H1 (cell line): ENCODE measurements around the gene LY6G6D. TPM values are rescaled to one million over a fixed set of nuclear protein-coding genes. Genes with fewer than 3 reads are reported as not detected.

Experiments
- CTCF ChIA-PET: fragments of 300-600 bp; sonication (Branson Sonifier 250); formaldehyde crosslinking; loops from one replicate; lab custom pipeline; 2021; ENCODE audit not compliant: partially characterized antibody; lab: Charles Lee
- POLR2A ChIA-PET: fragments of 300-600 bp; sonication (Branson Sonifier 250); formaldehyde crosslinking; loops from one replicate; lab custom pipeline; 2021; ENCODE audit warnings: inconsistent platforms; ENCODE audit not compliant: partially characterized antibody; lab: Charles Lee
- DNase-seq, 2 experiments: peaks; one replicate each; pipeline versions ENCODE4 v3.0.0 to v3.0.0-alpha.2; 2010 to 2022; ENCODE audit warnings: low spot score in 2 of 2, low read depth in 1 of 2, mixed read lengths in 1 of 2
- FAIRE-seq: peaks from 2 replicates; lab custom pipeline; 2011; peaks lifted over from hg19 to GRCh38; lab: Jason Lieb, UNC
- H2AFZ ChIP-seq: 2 replicates; pipeline ENCODE4 v1.8.1; 2012; ENCODE audit warnings: low read length, inconsistent platforms
- H2AK5ac ChIP-seq: 2 replicates; pipeline ENCODE4 v1.6.1; 2013; ENCODE audit warnings: low read depth, low read length
- H2BK120ac ChIP-seq: replicated peaks from 2 replicates; pipeline ENCODE3; 2013; ENCODE audit warnings: low read depth, low read length, inconsistent platforms
- H2BK12ac ChIP-seq: 2 replicates; pipeline ENCODE4 v1.6.1; 2013; ENCODE audit warnings: low read depth, low read length
- H2BK15ac ChIP-seq: 2 replicates; pipeline ENCODE4 v1.6.1; 2013; ENCODE audit warnings: low read length
- H2BK20ac ChIP-seq: 2 replicates; pipeline ENCODE4 v1.6.1; 2013; ENCODE audit warnings: low read length
- H2BK5ac ChIP-seq: 2 replicates; pipeline ENCODE4 v1.6.1; 2013; ENCODE audit warnings: low read depth, low read length
- H3K14ac ChIP-seq: 2 replicates; pipeline ENCODE4 v1.6.1; 2013; ENCODE audit warnings: inconsistent platforms; ENCODE audit not compliant: insufficient read length
- H3K18ac ChIP-seq: 2 replicates; pipeline ENCODE4 v1.6.1; 2013; ENCODE audit warnings: low read length; ENCODE audit errors: extremely low read depth
- H3K23ac ChIP-seq: 2 replicates; pipeline ENCODE4 v1.6.1; 2013; ENCODE audit warnings: inconsistent platforms; ENCODE audit not compliant: insufficient read length
- H3K23me2 ChIP-seq: 2 replicates; pipeline ENCODE4 v1.6.1; 2013; ENCODE audit warnings: low read depth, low read length
- H3K27ac ChIP-seq: 2 replicates; pipeline ENCODE4 v1.6.1; 2011; ENCODE audit warnings: low read depth, low read length, inconsistent platforms
- H3K27me3 ChIP-seq, 4 experiments: replicated peaks in 1 of 4; 1 replicate in 1 of 4; 2 replicates in 3 of 4; pipeline versions ENCODE4 v1.6.1 to v1.8.1; 2011 to 2013; ENCODE audit warnings: low read length in 3 of 4, mild to moderate bottlenecking in 3 of 4, inconsistent platforms in 2 of 4, mixed read lengths in 2 of 4, moderate library complexity in 1 of 4; ENCODE audit not compliant: control insufficient read depth in 3 of 4, insufficient read depth in 3 of 4; ENCODE audit errors: extremely low read depth in 1 of 4
- H3K36me3 ChIP-seq, 4 experiments: 2 replicates each; pipeline versions ENCODE4 v1.6.1 to v1.8.1; 2011 to 2013; ENCODE audit warnings: mild to moderate bottlenecking in 4 of 4, low read length in 3 of 4, moderate library complexity in 2 of 4, control low read depth in 1 of 4, inconsistent platforms in 1 of 4; ENCODE audit not compliant: insufficient read depth in 4 of 4, control insufficient read depth in 2 of 4
- H3K4ac ChIP-seq: replicated peaks from 2 replicates; pipeline ENCODE3; 2013; ENCODE audit warnings: low read length, low read depth, mixed read lengths, inconsistent platforms; ENCODE audit not compliant: insufficient read length
- H3K4me1 ChIP-seq, 4 experiments: replicated peaks in 1 of 4; 1 replicate in 1 of 4; 2 replicates in 3 of 4; pipeline versions ENCODE4 v1.6.1 to v1.8.1; 2011 to 2013; ENCODE audit warnings: low read length in 3 of 4, inconsistent platforms in 2 of 4, mixed read lengths in 1 of 4; ENCODE audit not compliant: insufficient read depth in 4 of 4, control insufficient read depth in 3 of 4
- H3K4me2 ChIP-seq, 2 experiments: 2 replicates each; pipeline versions ENCODE4 v1.6.1 to v1.8.1; 2011 to 2013; ENCODE audit warnings: low read depth in 2 of 2, low read length in 2 of 2, control low read depth in 1 of 2, inconsistent platforms in 1 of 2, mild to moderate bottlenecking in 1 of 2; ENCODE audit not compliant: insufficient read depth in 1 of 2
- H3K4me3 ChIP-seq, 4 experiments: fragments of 200-600, 300-600 bp in 1 of 4; sonication (generic), shearing (Covaris generic), sonication (Bioruptor Twin) in 1 of 4; 2 replicates each; pipeline versions ENCODE4 v1.5.1 to v1.8.1; 2011 to 2016; ENCODE audit warnings: low read length in 4 of 4, low read depth in 3 of 4, control low read depth in 2 of 4, inconsistent platforms in 2 of 4, mild to moderate bottlenecking in 2 of 4, mixed read lengths in 1 of 4, moderate library complexity in 1 of 4; ENCODE audit not compliant: insufficient read depth in 2 of 4; ENCODE audit errors: extremely low read depth in 1 of 4
- H3K56ac ChIP-seq: replicated peaks from 2 replicates; pipeline ENCODE3; 2013; ENCODE audit warnings: low read depth, mild to moderate bottlenecking, mixed read lengths, low read length, inconsistent platforms; ENCODE audit not compliant: insufficient read length
- H3K79me1 ChIP-seq: 2 replicates; pipeline ENCODE4 v1.6.1; 2013; ENCODE audit warnings: low read depth, low read length, control low read depth
- H3K79me2 ChIP-seq, 2 experiments: 2 replicates each; pipeline versions ENCODE4 v1.6.1 to v1.8.1; 2012 to 2013; ENCODE audit warnings: low read length in 2 of 2, mild to moderate bottlenecking in 2 of 2, inconsistent platforms in 1 of 2; ENCODE audit not compliant: insufficient read depth in 2 of 2, control insufficient read depth in 1 of 2
- H3K9ac ChIP-seq, 4 experiments: replicated peaks in 1 of 4; 1 replicate in 1 of 4; 2 replicates in 3 of 4; pipeline versions ENCODE4 v1.6.1 to v1.8.1; 2011 to 2013; ENCODE audit warnings: low read depth in 3 of 4, low read length in 3 of 4, control low read depth in 2 of 4, mild to moderate bottlenecking in 2 of 4, moderate library complexity in 2 of 4, inconsistent platforms in 1 of 4; ENCODE audit errors: extremely low read depth in 1 of 4
- H3K9me3 ChIP-seq, 2 experiments: 2 replicates each; pipeline versions ENCODE4 v1.6.1 to v1.8.1; 2012 to 2013; ENCODE audit warnings: mild to moderate bottlenecking in 2 of 2, moderate library complexity in 2 of 2, control low read depth in 1 of 2, inconsistent platforms in 1 of 2, low read depth in 1 of 2, low read length in 1 of 2, mixed read lengths in 1 of 2; ENCODE audit not compliant: insufficient read depth in 2 of 2
- H4K20me1 ChIP-seq, 2 experiments: replicated peaks in 1 of 2; 2 replicates each; pipeline versions ENCODE3 to v1.8.1; 2011 to 2013; ENCODE audit warnings: inconsistent platforms in 2 of 2, low read length in 2 of 2, mild to moderate bottlenecking in 1 of 2; ENCODE audit not compliant: insufficient read depth in 2 of 2, control insufficient read depth in 1 of 2
- H4K5ac ChIP-seq: 2 replicates; pipeline ENCODE4 v1.6.1; 2013; ENCODE audit warnings: low read length, low read depth, mixed read lengths, inconsistent platforms; ENCODE audit not compliant: insufficient read length
- H4K8ac ChIP-seq: 2 replicates; pipeline ENCODE4 v1.8.0; 2013; ENCODE audit warnings: mild to moderate bottlenecking, moderate library complexity, low read length, inconsistent platforms; ENCODE audit not compliant: insufficient read depth; ENCODE audit errors: extremely low read depth
- H4K91ac ChIP-seq: replicated peaks from 2 replicates; pipeline ENCODE3; 2013; ENCODE audit warnings: low read length, mixed read lengths, inconsistent platforms; ENCODE audit not compliant: insufficient read length
- CTCF ChIP-seq, 3 experiments: IDR thresholded peaks; 1 replicate in 2 of 3; 2 replicates in 1 of 3; pipeline versions ENCODE4 v1.5.1 to v1.6.1; 2011; ENCODE audit warnings: low read length in 3 of 3, mild to moderate bottlenecking in 3 of 3, inconsistent platforms in 2 of 3, low read depth in 1 of 3, moderate library complexity in 1 of 3; ENCODE audit not compliant: insufficient read depth in 1 of 3; ENCODE audit errors: control extremely low read depth in 1 of 3
- E2F6 ChIP-seq: IDR thresholded peaks from 2 replicates; pipeline ENCODE4 v1.6.1; 2012; ENCODE audit warnings: inconsistent platforms
- RAD21 ChIP-seq, 2 experiments: IDR thresholded peaks in 1 of 2; conservative IDR thresholded peaks in 1 of 2; 2 replicates each; pipeline ENCODE4 v1.6.1; 2011; ENCODE audit warnings: low read depth in 2 of 2, low read length in 2 of 2, improper control_type of control experiment in 1 of 2, inconsistent platforms in 1 of 2, mild to moderate bottlenecking in 1 of 2, moderate library complexity in 1 of 2
- ZNF274 ChIP-seq: IDR thresholded peaks from 2 replicates; pipeline ENCODE4 v1.7.0; 2012; ENCODE audit warnings: low read length, borderline replicate concordance; ENCODE audit errors: extremely low read depth
- WGBS, 2 experiments: shearing (Covaris generic) in 1 of 2; methylation state at CpG; one replicate each; pipeline versions ENCODE4 v1.1.6 to v1.1.7; 2013 to 2015; ENCODE audit warnings: low lambda C conversion rate in 2 of 2, mixed read lengths in 2 of 2, inconsistent platforms in 1 of 2, low coverage in 1 of 2, missing lambda C conversion rate in 1 of 2; ENCODE audit not compliant: insufficient replicate concordance in 2 of 2, insufficient coverage in 1 of 2, insufficient read length in 1 of 2; ENCODE audit errors: extremely low coverage in 1 of 2, missing lambda C conversion rate in 1 of 2; 5-methylcytosine and 5-hydroxymethylcytosine counted together
- polyA plus RNA-seq, 7 experiments: library from polyadenylated mRNA; depleted of rRNA in 3 of 7; stranded (reverse) in 5 of 7; unstranded in 2 of 7; fragments of >200 nt in 5 of 7; fragments of 200-250 nt in 2 of 7; gene quantifications; 1 replicate in 5 of 7; 2 replicates in 1 of 7; 4 replicates in 1 of 7; pipeline versions ENCODE4 v1.2.1 to v1.2.3, GENCODE V29; 2011 to 2013; ENCODE audit warnings: missing spikeins in 2 of 7, mixed read lengths in 2 of 7
- total RNA-seq: library from RNA; stranded (reverse); fragmentation: NEBNext Ultra II Directional; extraction: Animal tissue kit (Norgen Biotek cat#: 25700); gene quantifications from 2 replicates; pipeline ENCODE4 v1.2.1, GENCODE V29; 2021

Gene LY6G6D
- total and polyA plus RNA-seq, 2 of the 8 experiments (the other 6 are each of a cell fraction or from before 2014, with no cell fraction given) = 1.8 TPM; not detected in 1

GRCh38 chr6:31737991-31738979 lies 23.1 kb downstream of the LY6G6D start:
- Histone ChIP-seq H4K91ac (peak overlapping the region; percentile 67), H3K36me3 (peaks cover 5 to 21% (median 8%) of the 10 kb centered on the region in 4 experiments; a peak in 7 of 8 replicates), H3K79me2 (peaks cover 0 to 26% of the 10 kb centered on the region in 2 experiments; a peak in 2 of 4 replicates), H3K4me1 (peaks cover 23 to 29% (median 25%) of the 10 kb centered on the region in 4 experiments), H2BK5ac (peak overlapping the region; percentile 86; the same call in 1 of the 2 replicates), H3K27me3 (no peaks in the 10 kb centered on the region), H3K79me1 (peaks cover 8% of the 10 kb centered on the region; the same call in 1 of the 2 replicates), H2BK15ac (peak overlapping the region; percentile 93), H3K9me3 (no peaks in the 10 kb centered on the region; a peak in 1 of 4 replicates), H2AK5ac (0 out of 2 replicates have a peak overlapping the region, but pooled peaks have one; percentile 3), H2BK120ac (peak overlapping the region; percentile 19), H3K4ac (peak overlapping the region; percentile 28), H3K23me2 (peaks cover 20% of the 10 kb centered on the region), H3K56ac (peak overlapping the region; percentile 5), H3K14ac (no peak overlapping the region), H2AFZ (peak overlapping the region; percentile 86; the same call in 1 of the 2 replicates), H4K8ac (no peak overlapping the region), H3K27ac (0 out of 2 replicates have a peak overlapping the region, but pooled peaks have one; percentile 31), H4K20me1 (peaks cover 4% of the 10 kb centered on the region in 2 experiments), H3K23ac (no peak overlapping the region), H3K9ac (peak overlapping the region in 2 of 4 experiments; percentile 35 to 46; a peak in 1 of 7 replicates), H3K4me2 (peak overlapping the region; percentile 52 to 99; a peak in 3 of 4 replicates), H3K18ac (peak overlapping the region; percentile 55), H4K5ac (no peak overlapping the region), H3K4me3 (peak overlapping the region in 1 of 4 experiments; percentile 82; a peak in 1 of 8 replicates), H2BK20ac (peak overlapping the region; percentile 90; the same call in 1 of the 2 replicates), H2BK12ac (peak overlapping the region; percentile 98; the same call in 1 of the 2 replicates)
- CTCF ChIA-PET = interaction anchor here (0.6 to 5.9 kb wide), 29 partner anchors 10 to 192 kb away, joined by 3 to 52 read pairs (median 4); partner anchors contain the start of genes APOM, ATP6V1G2, DDAH2 and HSPA1B
- DNase-seq (no peak), FAIRE-seq (no peak)
- WGBS, 2 experiments = 56% methylated on average over 6 of the region's 6 CpGs; no CpG with 5 or more reads in 1 of the 2 experiments
- POLR2A ChIA-PET = interaction anchor here (0.6 to 8.7 kb wide), 24 partner anchors 8 to 390 kb away, joined by 3 to 73 read pairs (median 6); partner anchors contain the start of genes ABHD16A, ATF6B, BAG6 and DDAH2
- 0 out of 2 replicates have a peak, but pooled peaks have one; percentile 8 for TF ChIP-seq E2F6
- TF ChIP-seq CTCF (IDR thresholded peaks at IDR 0.05; ENCODE audit: control extremely low read depth in 1 of 3, insufficient read depth in 1 of 3, low read depth in 1 of 3, low read length in 3 of 3) = peak in 2 of 3 experiments; percentile 43 to 57; a peak in 3 of 4 replicates
- peak; percentile 63 to 65 for TF ChIP-seq RAD21 (IDR thresholded peaks at IDR 0.05 in 1 of 2, conservative IDR thresholded peaks at IDR 0.05 in 1 of 2; ENCODE audit: low read depth in 2 of 2, low read length in 2 of 2)
- TF ChIP-seq ZNF274 = no peak
